Mucosa of rectum (tissue), 2 donors: ENCODE data around the gene DHRS11.

ENCODE experiments used
- H3K27ac ChIP-seq, 2 donors: one replicate each; pipeline ENCODE4 v1.7.0; 2013; ENCODE audit warnings: inconsistent platforms in 2 of 2, low read depth in 2 of 2, low read length in 2 of 2
- H3K27me3 ChIP-seq, 2 donors: one replicate each; pipeline ENCODE4 v1.7.0; 2013; ENCODE audit warnings: low read length in 2 of 2; ENCODE audit not compliant: control insufficient read depth in 2 of 2, insufficient read depth in 2 of 2
- H3K36me3 ChIP-seq, 2 donors: one replicate each; pipeline ENCODE4 v1.7.0; 2013; ENCODE audit warnings: low read length in 2 of 2; ENCODE audit not compliant: control insufficient read depth in 2 of 2, insufficient read depth in 2 of 2
- H3K4me1 ChIP-seq, 2 donors: one replicate each; pipeline ENCODE4 v1.7.0; 2013; ENCODE audit warnings: low read length in 2 of 2, mild to moderate bottlenecking in 1 of 2; ENCODE audit not compliant: control insufficient read depth in 2 of 2, insufficient read depth in 2 of 2
- H3K4me3 ChIP-seq, 2 donors: one replicate each; pipeline ENCODE4 v1.7.0; 2013; ENCODE audit warnings: low read length in 2 of 2
- H3K9ac ChIP-seq, 2 donors: one replicate each; pipeline ENCODE4 v1.7.0; 2013; ENCODE audit warnings: low read length in 2 of 2, low read depth in 1 of 2, mild to moderate bottlenecking in 1 of 2
- H3K9me3 ChIP-seq, 2 donors: one replicate each; pipeline ENCODE4 v1.7.0; 2013; ENCODE audit warnings: low read length in 2 of 2; ENCODE audit not compliant: control insufficient read depth in 2 of 2
- donor health status: healthy.
- donor health status: Normal muscosa, but diverticular disease.

The DHRS11 gene

DNA sequence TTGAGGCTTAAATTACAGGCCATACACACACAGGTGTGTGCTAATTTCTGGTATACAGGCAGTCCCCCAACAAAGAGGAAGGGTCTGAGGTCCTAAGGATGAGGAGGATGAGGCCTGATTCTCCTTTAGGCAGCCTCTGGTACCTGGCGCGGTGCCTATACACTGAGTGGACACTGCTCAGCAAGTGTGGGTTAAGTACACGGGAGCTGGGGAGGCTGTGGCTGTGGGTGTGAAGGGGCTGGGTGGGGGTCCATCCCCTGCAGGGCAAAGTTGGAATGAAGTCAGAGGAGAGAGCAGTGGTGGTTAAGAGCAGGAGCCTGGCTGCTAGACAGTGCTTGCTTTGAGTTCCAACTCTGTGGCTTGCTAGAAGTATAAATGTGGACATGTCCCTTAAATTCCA, 20.6 kb downstream of the DHRS11 start:
- Histone ChIP-seq H3K27ac (no peak overlapping the region), H3K4me1 (peaks cover 0 to 7% of the 10 kb centered on the region in 2 donors), H3K36me3 (peaks cover 0 to 2% of the 10 kb centered on the region in 2 donors), H3K27me3 (no peaks in the 10 kb centered on the region), H3K9me3 (no peaks in the 10 kb centered on the region), H3K4me3 (no peak overlapping the region), H3K9ac (no peak overlapping the region)

DNA sequence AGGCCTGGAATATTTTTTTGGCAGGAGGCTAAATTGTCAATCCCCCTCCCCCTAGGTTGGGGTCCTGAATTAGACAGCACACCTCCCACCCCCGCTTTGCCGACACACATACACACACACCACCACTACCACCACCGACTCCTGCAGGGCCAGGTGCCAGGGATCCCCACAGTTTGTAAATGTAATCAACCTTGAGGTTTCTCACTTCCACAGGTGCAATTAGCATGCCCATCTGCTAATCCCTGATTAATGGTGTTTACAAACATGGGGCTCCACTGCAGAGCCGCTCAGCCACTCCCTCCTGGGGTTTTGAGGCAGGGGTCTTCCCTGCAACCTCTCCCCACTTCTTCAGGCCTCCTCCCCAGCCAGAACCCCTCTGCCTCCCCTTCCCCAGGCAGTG, 21.5 kb downstream of the DHRS11 start:
- Histone ChIP-seq H3K27me3 (no peaks in the 10 kb centered on the region), H3K9me3 (no peaks in the 10 kb centered on the region), H3K4me1 (peaks cover 0 to 7% of the 10 kb centered on the region in 2 donors), H3K9ac (no peak overlapping the region), H3K27ac (no peak overlapping the region), H3K4me3 (no peak overlapping the region), H3K36me3 (no peaks in the 10 kb centered on the region)

DNA sequence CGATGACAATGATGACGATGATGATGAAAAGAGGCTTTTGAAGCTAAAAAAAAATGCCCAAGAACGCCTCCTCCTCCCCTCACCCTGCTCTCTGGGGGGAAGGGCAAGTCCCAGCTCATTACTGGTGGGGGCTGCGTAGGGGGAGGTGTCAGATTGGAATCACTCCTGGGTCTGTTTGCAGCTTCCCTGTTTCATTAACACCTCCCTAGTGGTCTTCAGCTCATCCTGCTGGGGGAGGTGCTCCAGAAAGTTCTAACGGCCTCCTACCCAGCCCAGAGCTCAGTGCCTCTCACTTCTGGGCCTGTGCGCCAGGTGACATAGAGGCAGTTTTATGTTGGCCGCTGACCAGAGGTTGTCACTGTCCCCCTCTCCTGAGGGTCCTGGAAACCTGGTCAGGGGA, 22.4 kb downstream of the DHRS11 start:
- no peaks in the 10 kb centered on the region for H3K9me3 ChIP-seq
- H3K36me3 ChIP-seq = no peaks in the 10 kb centered on the region
- no peak overlapping the region for H3K27ac ChIP-seq
- no peak overlapping the region for H3K4me3 ChIP-seq
- H3K4me1 ChIP-seq = peaks cover 0 to 2% of the 10 kb centered on the region in 2 donors
- H3K9ac ChIP-seq = no peak overlapping the region
- no peaks in the 10 kb centered on the region for H3K27me3 ChIP-seq

DNA sequence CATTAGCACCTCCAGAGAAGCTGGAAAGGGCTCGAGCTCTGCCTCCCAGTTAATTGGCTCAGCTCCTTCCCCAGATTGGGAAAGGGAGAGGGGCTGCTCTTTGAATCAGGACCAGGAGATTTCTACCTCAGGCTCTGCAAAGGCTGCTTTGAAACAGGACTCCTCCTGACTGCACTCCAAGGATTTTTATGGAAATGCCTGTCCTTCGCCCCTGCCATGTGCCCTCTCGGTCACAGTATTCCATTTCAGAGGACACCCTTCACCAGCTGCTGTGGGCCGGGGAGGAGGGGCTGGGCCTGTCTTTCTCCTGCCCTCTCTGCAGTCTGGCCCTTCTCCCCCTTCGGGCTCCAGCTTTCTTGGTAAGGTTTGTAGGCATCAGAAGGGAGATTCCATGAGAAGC, 23.3 kb downstream of the DHRS11 start:
- no peaks in the 10 kb centered on the region for H3K27me3 ChIP-seq
- no peaks in the 10 kb centered on the region for H3K9me3 ChIP-seq
- H3K36me3 ChIP-seq = no peaks in the 10 kb centered on the region
- H3K9ac ChIP-seq = no peak overlapping the region
- H3K4me3 ChIP-seq = no peak overlapping the region
- H3K4me1 ChIP-seq = no peaks in the 10 kb centered on the region
- no peak overlapping the region for H3K27ac ChIP-seq

DNA sequence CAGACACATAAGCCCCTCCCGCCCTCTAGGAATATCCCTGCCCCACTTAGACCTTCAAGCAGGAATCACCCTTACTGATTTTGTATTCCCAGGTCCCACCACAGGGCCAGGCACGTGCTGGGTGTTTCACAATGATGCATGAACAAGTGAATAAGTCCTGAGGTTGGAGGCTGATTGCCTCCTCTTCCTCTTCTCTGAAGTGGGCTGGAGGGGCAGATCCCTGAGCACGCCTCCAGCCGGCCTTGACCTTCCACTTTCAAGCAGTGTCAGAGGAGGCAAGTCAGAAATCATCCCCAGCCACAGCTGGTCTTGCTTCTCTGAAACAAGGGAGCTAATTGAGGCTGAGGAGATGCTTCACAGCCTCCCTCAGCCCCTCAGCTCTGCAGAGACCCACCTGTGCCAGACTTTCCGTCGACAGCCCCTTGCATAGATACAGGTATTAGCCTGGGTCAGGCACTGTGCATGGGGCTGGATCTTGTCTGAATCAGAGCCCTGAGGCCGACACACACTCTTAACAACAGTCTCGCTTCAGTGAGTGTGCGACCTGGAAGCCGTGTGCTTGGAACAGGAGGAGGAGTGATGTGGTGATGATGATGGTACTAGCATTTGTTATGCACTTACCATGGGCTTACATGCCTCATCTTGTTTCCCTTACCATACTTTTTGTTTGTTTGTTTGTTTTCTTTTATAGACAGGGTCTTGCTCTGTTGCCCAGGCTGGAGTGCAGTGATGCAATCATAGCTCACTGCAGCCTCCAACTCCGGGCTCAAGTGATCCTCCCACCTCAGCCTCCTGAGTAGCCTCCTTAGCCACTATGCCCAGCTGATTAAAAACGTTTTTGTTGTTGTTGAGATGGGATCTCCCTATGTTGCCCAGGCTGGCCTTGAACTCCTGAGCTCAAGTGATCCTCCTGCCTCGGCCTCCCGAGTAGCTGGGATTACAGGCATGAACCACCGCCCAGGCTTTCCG, 24.7 kb downstream of the DHRS11 start:
- Histone ChIP-seq H3K36me3 (no peaks in the 10 kb centered on the region), H3K27ac (no peak overlapping the region), H3K9me3 (no peaks in the 10 kb centered on the region), H3K27me3 (no peaks in the 10 kb centered on the region), H3K9ac (no peak overlapping the region), H3K4me3 (no peak overlapping the region), H3K4me1 (no peaks in the 10 kb centered on the region)

DNA sequence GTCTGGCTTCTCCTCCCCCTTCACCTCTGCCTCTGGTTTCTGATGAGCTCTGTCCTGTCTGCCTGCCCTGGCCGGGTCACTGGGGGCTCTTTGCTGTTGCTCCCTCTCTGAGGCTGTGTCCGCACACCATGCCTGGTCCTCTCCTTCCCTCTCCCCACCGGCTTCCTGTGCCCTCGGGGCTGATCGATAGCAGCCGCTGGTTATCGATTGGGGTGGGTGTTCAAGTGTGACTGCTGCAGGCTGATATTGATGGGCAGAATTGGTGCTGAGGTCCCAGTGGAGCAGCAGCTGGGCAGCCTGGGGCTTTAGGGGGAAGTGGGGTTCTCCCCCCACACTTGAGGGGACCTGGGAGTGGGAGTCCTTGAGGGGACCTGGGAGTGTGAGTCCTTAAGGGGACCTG, 26.1 kb downstream of the DHRS11 start:
- Histone ChIP-seq H3K36me3 (no peaks in the 10 kb centered on the region), H3K9me3 (no peaks in the 10 kb centered on the region), H3K4me3 (no peak overlapping the region), H3K27me3 (no peaks in the 10 kb centered on the region), H3K4me1 (no peaks in the 10 kb centered on the region), H3K9ac (no peak overlapping the region), H3K27ac (no peak overlapping the region)

DNA sequence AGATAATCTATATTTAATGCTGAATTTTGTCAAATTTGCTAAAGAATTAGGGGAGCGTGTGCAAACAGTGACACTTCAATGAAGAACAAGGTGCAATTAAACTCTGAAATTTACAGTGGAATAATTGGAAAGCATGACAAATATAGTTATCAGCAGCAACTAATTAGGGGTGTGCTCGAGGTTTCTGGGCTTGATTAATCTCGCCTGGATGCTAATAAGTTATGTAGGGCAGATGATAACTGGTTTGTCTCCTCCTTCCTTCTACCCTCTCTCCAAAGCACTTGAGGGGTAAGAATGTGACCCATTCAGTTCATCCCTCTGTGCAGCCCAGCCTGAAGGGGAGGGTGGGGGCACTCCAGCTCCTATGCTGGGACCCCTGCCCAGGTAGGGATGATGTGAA, 31.6 kb downstream of the DHRS11 start:
- Histone ChIP-seq H3K4me3 (no peak overlapping the region), H3K27me3 (no peaks in the 10 kb centered on the region), H3K9ac (no peak overlapping the region), H3K9me3 (no peaks in the 10 kb centered on the region), H3K4me1 (no peaks in the 10 kb centered on the region), H3K36me3 (no peaks in the 10 kb centered on the region), H3K27ac (no peak overlapping the region)

DNA sequence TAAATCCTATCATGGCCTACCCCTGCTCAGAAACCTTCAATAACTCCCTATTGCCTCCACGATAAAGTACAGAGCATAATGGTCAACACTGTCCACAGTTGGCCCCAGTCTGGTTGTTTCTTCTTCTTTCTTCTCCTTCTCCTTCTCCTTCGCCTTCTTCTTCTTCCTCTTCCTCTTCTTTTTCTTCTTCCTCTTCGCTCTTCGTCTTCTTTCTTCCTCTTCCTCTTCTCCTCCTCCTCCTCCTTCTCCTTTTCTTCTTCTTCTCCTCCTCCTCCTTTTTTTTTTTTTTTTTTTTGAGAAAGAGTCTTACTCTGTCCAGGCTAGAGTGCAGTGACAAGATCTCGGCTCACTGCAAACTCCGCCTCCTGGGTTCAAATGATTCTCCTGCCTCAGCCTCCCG, 33.5 kb downstream of the DHRS11 start:
- H3K27me3 ChIP-seq = no peaks in the 10 kb centered on the region
- H3K4me3 ChIP-seq = no peak overlapping the region
- H3K9ac ChIP-seq = no peak overlapping the region
- no peak overlapping the region for H3K27ac ChIP-seq
- no peaks in the 10 kb centered on the region for H3K4me1 ChIP-seq
- H3K36me3 ChIP-seq = no peaks in the 10 kb centered on the region
- H3K9me3 ChIP-seq = no peaks in the 10 kb centered on the region

DNA sequence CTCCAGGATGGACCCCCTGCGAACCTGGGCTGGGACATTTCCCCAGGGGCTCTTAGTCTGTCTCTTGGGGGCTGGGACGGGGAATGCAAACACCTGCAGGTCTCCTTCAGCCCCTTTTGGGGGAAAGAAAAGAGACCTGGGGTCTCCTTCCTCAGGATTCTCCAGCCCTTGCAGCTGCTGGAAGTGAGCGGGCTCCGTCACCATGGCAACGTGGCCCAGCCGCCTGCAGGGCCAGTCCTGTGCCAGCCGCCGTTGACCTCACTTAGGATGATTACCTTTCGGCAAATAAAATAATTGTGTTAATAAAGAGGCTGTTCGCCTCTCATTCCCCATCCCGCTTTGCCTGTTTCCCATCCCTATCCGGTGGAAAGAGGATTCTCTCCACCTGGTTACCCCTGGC, 35.4 kb downstream of the DHRS11 start:
- no peak overlapping the region for H3K27ac ChIP-seq
- no peaks in the 10 kb centered on the region for H3K4me1 ChIP-seq
- no peaks in the 10 kb centered on the region for H3K9me3 ChIP-seq
- H3K36me3 ChIP-seq = no peaks in the 10 kb centered on the region
- H3K27me3 ChIP-seq = no peaks in the 10 kb centered on the region
- H3K9ac ChIP-seq = no peak overlapping the region
- H3K4me3 ChIP-seq = no peak overlapping the region

DNA sequence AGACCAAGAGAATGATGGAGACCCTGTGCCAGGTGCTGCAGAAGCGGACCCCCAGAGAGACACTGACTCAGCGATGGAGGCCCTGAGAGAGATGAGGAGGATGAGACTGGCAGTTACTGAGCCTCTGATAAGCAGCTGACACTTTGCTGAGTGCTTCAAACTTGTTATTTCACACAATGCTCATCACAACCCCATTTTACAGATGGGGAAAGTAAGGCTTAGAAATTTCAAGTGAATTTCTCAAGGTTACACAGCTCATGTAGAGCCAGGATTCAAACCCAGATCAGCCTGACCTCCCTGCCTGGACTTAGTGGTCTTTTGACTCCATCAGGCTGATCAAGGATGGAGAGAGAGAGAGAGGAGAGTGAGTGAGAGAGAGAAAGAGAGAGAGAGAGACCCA, 36.9 kb downstream of the DHRS11 start:
- no peak overlapping the region for H3K9ac ChIP-seq
- no peaks in the 10 kb centered on the region for H3K27me3 ChIP-seq
- H3K36me3 ChIP-seq = no peaks in the 10 kb centered on the region
- no peaks in the 10 kb centered on the region for H3K9me3 ChIP-seq
- no peak overlapping the region for H3K27ac ChIP-seq
- H3K4me1 ChIP-seq = no peaks in the 10 kb centered on the region
- no peak overlapping the region for H3K4me3 ChIP-seq
